Left renal pelvis (tissue), 4 donors: ENCODE results near the gene NUDC. TPM values are rescaled to one million over a fixed set of nuclear protein-coding genes. Genes with fewer than 3 reads are reported as not detected.

Experiments used
- DNase-seq, 4 donors: peaks; one replicate each; pipeline ENCODE4 v3.0.0-alpha.2; 2013; ENCODE audit warnings: low read depth in 4 of 4, low spot score in 3 of 4
- polyA plus RNA-seq, 4 donors: library from polyadenylated mRNA; unstranded; fragments of 120-200 nt; gene quantifications; one replicate each; pipeline ENCODE4 v1.2.1, GENCODE V29; 2013; ENCODE audit not compliant: insufficient read length in 4 of 4

The NUDC gene
- polyA plus RNA-seq, 4 donors, result 57.2 to 99.1 (median 89.5) TPM

- no peak for DNase-seq
Measured at GRCh38 chr1:26949266-26949925, 27.9 kb downstream of the NUDC start.

- DNase-seq, result no peak
Measured at GRCh38 chr1:26949926-26950319, 28.4 kb downstream of the NUDC start.

GRCh38 chr1:26950602-26951001 lies 29.1 kb downstream of the NUDC start:
- no peak for DNase-seq

- no peak for DNase-seq
Measured at GRCh38 chr1:26951216-26951615, 29.7 kb downstream of the NUDC start.

GRCh38 chr1:26951821-26952497 lies 30.4 kb downstream of the NUDC start:
- DNase-seq, result no peak

GRCh38 chr1:26953374-26953773 lies 31.8 kb downstream of the NUDC start:
- DNase-seq, result no peak

GRCh38 chr1:26956321-26956720 lies 34.8 kb downstream of the NUDC start:
- no peak for DNase-seq

- DNase-seq, result no peak
Measured at GRCh38 chr1:26957306-26957705, 35.8 kb downstream of the NUDC start.

- no peak for DNase-seq
Measured at GRCh38 chr1:26959270-26959669, 37.7 kb downstream of the NUDC start.

GRCh38 chr1:26959722-26960624 lies 38.4 kb downstream of the NUDC start, which contains the start of gene KDF1:
Gene KDF1, minus strand, starts transcription at chr1:26960468. Its CDS starts 8,088 bp downstream, at chr1:26952380.
- DNase-seq, result peak; percentile 37 to 48 (median 42)

GRCh38 chr1:26960625-26960966 lies 39.1 kb downstream of the NUDC start:
- no peak for DNase-seq

- no peak for DNase-seq
Measured at GRCh38 chr1:26961826-26962225, 40.3 kb downstream of the NUDC start.

GRCh38 chr1:26965213-26965612 lies 43.7 kb downstream of the NUDC start:
- DNase-seq, result no peak

GRCh38 chr1:26965628-26966027 lies 44.1 kb downstream of the NUDC start:
- DNase-seq, result no peak

GRCh38 chr1:26970810-26971209 lies 49.3 kb downstream of the NUDC start:
- no peak for DNase-seq

GRCh38 chr1:26971590-26971989 lies 50.0 kb downstream of the NUDC start:
- no peak for DNase-seq

- no peak for DNase-seq
Measured at GRCh38 chr1:26972390-26972789, 50.8 kb downstream of the NUDC start.

GRCh38 chr1:26972821-26973220 lies 51.3 kb downstream of the NUDC start:
- DNase-seq, result no peak

- no peak for DNase-seq
Measured at GRCh38 chr1:26976621-26977510, 55.3 kb downstream of the NUDC start.

GRCh38 chr1:26978901-26979300 lies 57.4 kb downstream of the NUDC start:
- no peak for DNase-seq
